ENCODE measurements around the gene RNASE7. TPM values are rescaled to one million over a fixed set of nuclear protein-coding genes. Genes with fewer than 3 reads are reported as not detected.

The RNASE7 gene
- total RNA-seq, 1 donor from 2014 or later, result not detected

DNA sequence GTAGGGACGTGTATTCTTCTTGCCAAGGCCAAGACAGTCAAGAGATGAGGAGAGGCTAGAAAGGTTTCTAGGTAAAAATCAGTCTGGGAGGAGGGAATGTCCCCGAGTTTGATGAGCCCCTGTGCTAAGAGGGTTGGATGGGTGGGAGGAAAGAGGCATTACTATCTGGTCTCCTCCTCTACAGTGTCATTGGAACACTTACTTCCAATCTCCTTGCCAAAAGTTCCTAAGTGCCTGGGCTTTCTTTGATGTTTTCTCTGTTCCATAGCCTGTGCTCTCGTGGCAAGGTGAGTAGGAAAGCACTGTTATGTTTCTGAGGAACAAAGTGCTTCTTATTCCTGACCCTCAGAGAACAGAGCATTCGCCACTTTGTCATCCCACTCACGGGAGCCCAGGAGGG is 7.5 kb upstream of the RNASE7 start, which contains the start of gene RNASE13:
RNASE13 (minus strand) TSS at position 101 of the 400 bp plus-strand sequence. CDS start 519 bp downstream, outside the sequence.
- Histone ChIP-seq H3K9me3 (replicated peaks) (no peaks in the 10 kb centered on the region), H3K36me3 (no peaks in the 10 kb centered on the region), H3K4me1 (peaks cover 18% of the 10 kb centered on the region), H3K4me3 (no peak within 1 kb of the TSS), H3K27ac (replicated peaks) (no peak within 1 kb of the TSS), H3K27me3 (ENCODE audit: low read depth) (no peaks in the 10 kb centered on the region)
- DNase-seq, result no peak
- intact Hi-C loops (cut with micrococcal nuclease), result no loop called here
- TF ChIP-seq, protein P1, sequence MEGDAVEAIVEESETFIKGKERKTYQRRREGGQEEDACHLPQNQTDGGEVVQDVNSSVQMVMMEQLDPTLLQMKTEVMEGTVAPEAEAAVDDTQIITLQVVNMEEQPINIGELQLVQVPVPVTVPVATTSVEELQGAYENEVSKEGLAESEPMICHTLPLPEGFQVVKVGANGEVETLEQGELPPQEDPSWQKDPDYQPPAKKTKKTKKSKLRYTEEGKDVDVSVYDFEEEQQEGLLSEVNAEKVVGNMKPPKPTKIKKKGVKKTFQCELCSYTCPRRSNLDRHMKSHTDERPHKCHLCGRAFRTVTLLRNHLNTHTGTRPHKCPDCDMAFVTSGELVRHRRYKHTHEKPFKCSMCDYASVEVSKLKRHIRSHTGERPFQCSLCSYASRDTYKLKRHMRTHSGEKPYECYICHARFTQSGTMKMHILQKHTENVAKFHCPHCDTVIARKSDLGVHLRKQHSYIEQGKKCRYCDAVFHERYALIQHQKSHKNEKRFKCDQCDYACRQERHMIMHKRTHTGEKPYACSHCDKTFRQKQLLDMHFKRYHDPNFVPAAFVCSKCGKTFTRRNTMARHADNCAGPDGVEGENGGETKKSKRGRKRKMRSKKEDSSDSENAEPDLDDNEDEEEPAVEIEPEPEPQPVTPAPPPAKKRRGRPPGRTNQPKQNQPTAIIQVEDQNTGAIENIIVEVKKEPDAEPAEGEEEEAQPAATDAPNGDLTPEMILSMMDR (IDR thresholded peaks at IDR 0.05; ENCODE audit: borderline replicate concordance), result no peak

DNA sequence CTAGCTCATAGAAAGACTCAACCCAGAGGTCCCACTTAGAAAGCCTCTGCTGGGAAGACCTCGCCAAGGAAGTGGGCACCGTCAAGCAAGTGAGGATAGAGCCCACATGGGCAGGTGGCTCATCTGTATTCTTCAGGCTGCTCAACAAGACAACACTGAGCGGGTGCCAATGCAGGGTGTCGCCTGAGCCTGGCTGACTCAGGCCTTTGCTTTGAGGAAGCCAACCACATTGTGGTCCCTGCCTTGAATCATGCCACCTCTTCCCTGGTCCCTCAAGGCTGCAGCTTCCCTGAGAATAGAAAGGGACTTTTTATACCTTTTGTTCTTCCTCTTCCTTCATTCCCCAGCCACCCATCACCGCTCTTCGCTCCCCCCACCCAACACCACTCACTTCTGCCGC is 5.4 kb upstream of the RNASE7 start:
- DNase-seq, result no peak
- peak overlapping the region; percentile 88 for H3K27ac ChIP-seq (replicated peaks)
- intact Hi-C loops (cut with micrococcal nuclease), result no loop called here
- TF ChIP-seq, protein P1 (IDR thresholded peaks at IDR 0.05; ENCODE audit: borderline replicate concordance), result no peak
- H3K9me3 ChIP-seq (replicated peaks), result no peaks in the 10 kb centered on the region
- H3K27me3 ChIP-seq (ENCODE audit: low read depth), result no peaks in the 10 kb centered on the region
- no peaks in the 10 kb centered on the region for H3K36me3 ChIP-seq
- no peak overlapping the region for H3K4me3 ChIP-seq
- peaks cover 21% of the 10 kb centered on the region for H3K4me1 ChIP-seq

DNA sequence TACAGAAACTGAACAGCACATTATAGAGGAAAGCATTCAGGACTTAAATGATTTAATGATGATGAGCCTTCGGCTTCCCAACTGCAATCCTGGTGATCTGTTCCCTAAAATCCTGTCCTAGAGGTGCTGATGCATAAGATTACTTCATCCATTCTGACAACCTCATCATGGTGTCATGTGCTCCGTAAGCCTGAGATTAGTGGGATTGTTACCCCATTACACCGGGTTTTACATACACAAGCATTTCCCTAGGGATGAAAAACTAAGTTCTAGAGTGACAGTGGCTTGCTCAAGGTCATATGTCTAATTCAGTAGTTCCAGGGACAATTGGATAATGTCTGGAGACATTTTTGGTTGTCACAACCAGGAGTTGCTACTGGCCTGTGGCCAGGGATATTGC is 5.0 kb upstream of the RNASE7 start:
- H3K4me3 ChIP-seq, result no peak overlapping the region
- H3K4me1 ChIP-seq, result peaks cover 21% of the 10 kb centered on the region
- TF ChIP-seq, protein P1 (IDR thresholded peaks at IDR 0.05; ENCODE audit: borderline replicate concordance), result no peak
- intact Hi-C loops (cut with micrococcal nuclease), result no loop called here
- H3K36me3 ChIP-seq, result no peaks in the 10 kb centered on the region
- no peak for DNase-seq
- H3K9me3 ChIP-seq (replicated peaks), result no peaks in the 10 kb centered on the region
- no peaks in the 10 kb centered on the region for H3K27me3 ChIP-seq (ENCODE audit: low read depth)
- peak overlapping the region; percentile 88 for H3K27ac ChIP-seq (replicated peaks)

DNA sequence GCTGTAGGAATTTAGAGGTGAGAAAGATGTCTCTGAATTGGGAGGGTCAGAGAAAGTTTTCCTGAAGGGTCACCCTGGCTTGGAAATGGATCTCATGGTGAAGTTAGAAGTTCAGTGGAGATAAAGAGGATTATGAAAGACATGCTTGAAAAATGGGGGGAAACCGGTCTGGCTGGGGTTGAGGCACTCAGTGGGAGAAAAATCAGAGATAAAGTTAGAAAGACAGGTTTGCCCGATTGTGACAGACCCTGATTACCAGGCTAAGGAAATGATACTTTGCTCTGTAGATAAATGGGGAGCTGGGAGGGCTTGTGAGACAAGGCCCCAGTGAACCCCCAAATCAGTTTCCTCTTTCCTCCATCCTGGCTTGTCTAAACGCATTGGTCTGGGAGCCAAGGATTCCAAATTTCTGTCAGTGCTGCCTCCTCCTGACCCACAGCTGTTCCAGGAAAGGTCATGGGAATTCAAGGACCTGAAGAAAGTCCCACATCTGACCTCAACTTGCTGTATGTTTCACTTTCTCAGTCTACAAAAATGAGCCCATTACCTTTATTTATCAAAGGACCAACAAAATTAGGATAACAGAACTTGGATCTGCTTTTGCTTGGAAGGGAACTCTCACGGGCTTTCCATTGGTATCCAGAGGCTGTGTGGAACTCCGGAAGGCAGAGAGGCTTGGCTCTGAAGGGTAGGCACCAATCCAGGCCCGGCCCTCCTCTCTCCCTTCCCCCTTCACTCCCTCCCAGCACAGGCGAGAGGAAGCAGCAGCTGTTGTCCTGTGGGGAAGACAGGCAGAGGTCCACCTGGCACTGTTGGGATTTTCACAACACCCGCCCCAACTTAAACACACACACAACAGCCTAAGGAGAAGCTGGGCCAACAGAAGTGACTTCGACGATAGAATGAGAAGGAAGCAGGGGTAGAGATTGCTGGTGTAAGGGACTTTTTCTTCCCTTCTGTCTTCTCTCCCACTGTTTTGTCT is 3.4 kb upstream of the RNASE7 start:
- H3K4me3 ChIP-seq, result peak overlapping the region; percentile 48
- intact Hi-C loops (cut with micrococcal nuclease), result no loop called here
- peak overlapping the region; percentile 88 for H3K27ac ChIP-seq (replicated peaks)
- H3K9me3 ChIP-seq (replicated peaks), result no peaks in the 10 kb centered on the region
- TF ChIP-seq, protein P1 (IDR thresholded peaks at IDR 0.05; ENCODE audit: borderline replicate concordance), result no peak
- H3K36me3 ChIP-seq, result no peaks in the 10 kb centered on the region
- H3K27me3 ChIP-seq (ENCODE audit: low read depth), result no peaks in the 10 kb centered on the region
- H3K4me1 ChIP-seq, result peaks cover 37% of the 10 kb centered on the region
- peak; percentile 88 for DNase-seq

DNA sequence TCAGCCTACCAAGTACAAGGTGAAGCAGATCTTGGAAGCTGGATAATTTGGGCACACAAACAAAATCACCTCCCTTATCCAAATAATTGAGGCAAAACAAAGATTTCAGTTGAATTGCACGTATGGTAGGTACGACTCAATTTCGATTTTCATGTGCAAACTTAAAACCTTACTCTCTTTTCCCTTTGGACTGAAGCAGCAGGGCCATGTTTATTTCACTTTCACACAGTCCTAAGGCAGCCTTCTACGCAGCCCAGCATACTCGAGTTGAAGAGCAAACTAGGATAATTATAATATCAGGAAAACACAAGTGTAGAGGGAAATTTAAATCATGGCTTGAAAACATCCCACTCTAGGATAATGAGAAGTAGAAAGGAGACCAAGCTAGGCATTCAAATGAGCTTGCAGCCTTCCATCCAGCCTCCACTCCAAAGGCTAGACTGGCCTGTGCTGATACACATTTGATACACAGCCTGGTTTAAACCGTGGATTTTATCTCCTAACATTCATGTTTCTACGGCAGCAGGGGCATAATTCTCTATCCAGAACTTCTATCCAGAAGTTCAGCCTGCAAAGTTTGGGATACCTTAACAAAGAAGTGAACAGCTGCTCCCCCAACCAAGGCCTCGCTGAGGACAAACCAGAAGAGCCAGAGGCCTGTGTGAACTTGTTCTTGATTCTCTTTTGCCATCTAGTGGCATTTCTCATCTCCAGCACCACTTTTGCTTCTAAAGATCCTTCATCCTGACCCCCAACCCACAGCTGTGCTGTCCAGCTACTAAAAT is 2.4 kb upstream of the RNASE7 start:
- TF ChIP-seq, protein P1 (IDR thresholded peaks at IDR 0.05; ENCODE audit: borderline replicate concordance), result peak; percentile 84
- peaks cover 48% of the 10 kb centered on the region for H3K4me1 ChIP-seq
- no peak for DNase-seq
- peak overlapping the region; percentile 88 for H3K27ac ChIP-seq (replicated peaks)
- H3K4me3 ChIP-seq, result peak overlapping the region; percentile 48
- H3K9me3 ChIP-seq (replicated peaks), result no peaks in the 10 kb centered on the region
- no peaks in the 10 kb centered on the region for H3K36me3 ChIP-seq
- intact Hi-C loops (cut with micrococcal nuclease), result loop anchor here (2.0 kb wide), 1 partner anchor 25 kb away; no protein-coding TSS in a partner anchor
- H3K27me3 ChIP-seq (ENCODE audit: low read depth), result no peaks in the 10 kb centered on the region

All from left ventricle myocardium inferior (tissue), 1 donor.